Caki2 (cell line): ENCODE measurements around the gene AP4E1. TPM values are rescaled to one million over a fixed set of nuclear protein-coding genes. Genes with fewer than 3 reads are reported as not detected.
"Not testable (repeated sequence)": the region's sequence is repeated elsewhere in the genome, so short reads cannot be mapped to it uniquely, and the experiment has no call there.

Source experiments
- DNase-seq: peaks from one replicate; pipeline ENCODE4 v3.0.0-alpha.2; 2015; ENCODE audit warnings: low read depth
- in situ Hi-C: cut with HindIII; loops from 2 replicates; pipeline ENCODE4 v1.10.0; 2016; ENCODE audit warnings: low sequenced_read_pairs, low pct_unique_long_range_greater_than_20kb, mixed read lengths
- total RNA-seq: library from RNA; depleted of rRNA; stranded (reverse); fragments of >200 nt; shearing (Covaris generic); gene quantifications from 2 replicates; pipeline ENCODE4 v1.2.3, GENCODE V29; 2014; ENCODE audit warnings: low replicate concordance

The AP4E1 gene
- total RNA-seq, 1 experiment from 2014 or later, result 7.7 TPM

- in situ Hi-C loops, result no loop called here
- no peak for DNase-seq
These were observed 22.3 kb downstream of the AP4E1 start for GRCh38 chr15:50930792-50931191.

DNA sequence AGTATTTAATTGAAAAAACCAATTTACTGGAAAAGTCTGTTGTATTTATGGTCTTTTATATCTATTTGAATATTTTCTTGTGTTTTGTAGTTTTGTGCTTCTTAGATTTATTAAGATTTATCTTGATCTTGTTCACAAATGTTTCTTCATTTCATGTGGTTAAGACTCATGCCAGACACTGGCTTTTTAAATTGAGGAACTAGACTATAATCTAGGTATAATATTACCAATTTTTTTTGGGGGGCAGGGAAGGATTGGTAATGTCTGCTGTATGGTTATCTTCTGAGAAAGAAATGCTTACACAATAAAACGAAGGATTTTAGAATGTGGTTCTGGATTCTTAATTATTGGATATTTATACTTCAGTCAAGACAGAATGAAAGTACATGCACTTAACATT, 24.9 kb downstream of the AP4E1 start:
- in situ Hi-C loops, result no loop called here
- no peak for DNase-seq

DNA sequence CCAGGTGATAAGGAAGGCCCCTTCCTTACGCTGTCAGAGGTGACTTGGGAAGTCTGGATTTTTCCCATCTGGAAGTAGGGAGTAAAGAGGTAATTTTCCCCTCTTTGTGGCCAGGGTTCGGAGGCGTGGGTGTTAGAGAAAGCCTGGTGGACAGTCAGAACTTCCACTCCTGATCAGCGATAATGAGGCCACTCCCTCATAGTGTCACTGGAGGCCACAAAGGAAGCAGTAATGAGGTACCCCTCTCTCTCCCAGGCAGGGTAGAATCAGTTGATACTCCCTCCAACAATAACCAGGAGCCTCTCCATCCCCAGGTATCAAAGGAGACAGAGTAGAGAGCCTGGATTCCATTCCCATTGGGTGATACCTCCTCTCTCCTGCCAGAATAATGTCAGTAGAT, 30.0 kb downstream of the AP4E1 start:
- DNase-seq, result no peak
- in situ Hi-C loops, result no loop called here

DNA sequence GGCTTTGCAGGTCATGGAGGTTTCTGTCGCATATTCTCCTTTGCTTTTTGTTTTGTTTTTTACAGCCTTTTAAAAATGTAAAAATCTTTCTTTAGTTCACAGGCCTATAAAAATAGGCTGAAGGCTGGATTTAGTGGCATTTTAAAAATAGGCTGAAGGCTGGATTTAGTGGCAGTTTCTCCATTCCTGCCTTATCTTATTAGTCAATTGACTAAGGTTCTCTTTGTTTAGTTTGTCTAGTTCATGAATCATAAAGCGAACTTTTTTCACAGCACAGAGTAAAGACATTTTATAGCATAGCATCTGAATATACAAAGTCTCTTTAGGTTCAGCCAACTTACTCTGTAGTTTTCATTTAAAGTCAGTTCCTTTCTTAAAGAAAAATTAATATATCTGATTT, 31.4 kb downstream of the AP4E1 start:
- in situ Hi-C loops, result no loop called here
- DNase-seq, result no peak

GRCh38 chr15:50940506-50940905, 32.0 kb downstream of the AP4E1 start:
- in situ Hi-C loops, result no loop called here

DNA sequence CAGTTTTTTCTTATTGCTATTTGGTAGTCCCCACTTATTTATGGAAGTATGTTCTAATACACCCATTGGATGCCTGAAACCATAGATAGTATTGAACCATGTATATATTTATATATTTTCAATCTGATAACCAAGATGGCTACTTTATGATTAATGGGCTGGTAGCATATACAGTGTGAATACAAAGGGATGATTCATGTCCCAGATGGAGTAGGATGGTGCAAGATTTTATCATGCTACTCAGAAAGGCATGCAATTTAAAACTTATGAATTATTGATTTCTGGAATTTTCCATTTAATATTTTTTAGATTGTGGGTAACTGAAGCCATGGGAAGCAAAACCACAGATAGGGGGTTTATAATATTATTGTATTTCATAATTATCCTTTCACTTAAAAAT, 35.2 kb downstream of the AP4E1 start:
- DNase-seq, result no peak
- in situ Hi-C loops, result no loop called here

More at GRCh38 chr15:50940506-50940905, 32.0 kb downstream of the AP4E1 start:
- DNase-seq, result no peak

- in situ Hi-C loops, result no loop called here
- no peak for DNase-seq
These were observed 36.2 kb downstream of the AP4E1 start for GRCh38 chr15:50944672-50945071.

- in situ Hi-C loops, result no loop called here
- no peak for DNase-seq
These were observed 37.2 kb downstream of the AP4E1 start for GRCh38 chr15:50945725-50946124.

DNA sequence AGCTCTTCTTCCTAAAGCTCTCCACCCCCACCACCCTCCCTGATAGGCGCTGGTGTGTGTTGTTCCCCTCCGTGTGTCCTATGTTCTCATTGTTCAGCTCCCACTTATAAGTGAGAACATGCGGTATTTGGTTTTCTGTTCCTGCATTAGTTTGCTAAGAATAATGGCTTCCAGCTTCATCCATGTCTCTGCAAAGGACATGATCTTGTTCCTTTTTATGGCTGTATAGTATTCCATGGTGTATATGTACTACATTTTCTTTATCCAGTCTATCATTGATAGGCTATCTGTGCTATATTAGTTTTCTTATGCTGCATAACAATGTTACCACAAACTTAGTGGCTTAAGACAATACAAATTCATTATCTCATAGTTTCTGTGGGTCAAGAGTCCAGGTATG, 42.3 kb downstream of the AP4E1 start:
- DNase-seq, in situ Hi-C loops: not testable (repeated sequence)

GRCh38 chr15:50953302-50953701, 44.8 kb downstream of the AP4E1 start:
- in situ Hi-C loops, result no loop called here
- no peak for DNase-seq

GRCh38 chr15:50954837-50955236, 46.4 kb downstream of the AP4E1 start:
- in situ Hi-C loops, DNase-seq: not testable (repeated sequence)

GRCh38 chr15:50959717-50960116, 51.2 kb downstream of the AP4E1 start:
- in situ Hi-C loops, result no loop called here
- DNase-seq, result no peak

GRCh38 chr15:50964075-50964474, 55.6 kb downstream of the AP4E1 start:
- no peak for DNase-seq
- in situ Hi-C loops, result no loop called here

DNA sequence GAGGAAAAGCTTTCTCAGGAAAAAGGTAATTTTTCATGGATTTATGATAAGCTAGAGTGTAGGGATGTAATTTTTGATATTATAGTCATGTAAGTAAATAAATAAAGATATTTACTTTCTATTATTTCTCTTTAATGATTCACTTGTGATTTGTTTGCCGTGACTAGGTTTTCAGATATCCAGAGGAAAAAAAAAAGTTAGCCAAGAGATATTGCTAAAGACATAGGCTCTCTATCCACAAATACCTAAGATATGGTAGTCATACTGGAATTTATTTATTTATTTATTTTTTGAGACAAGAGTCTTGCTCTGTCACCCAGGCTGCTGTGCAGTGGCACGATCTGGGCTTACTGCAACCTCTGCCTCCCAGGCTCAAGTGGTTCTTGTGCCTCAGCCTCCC, 59.9 kb downstream of the AP4E1 start:
- in situ Hi-C loops, result no loop called here
- no peak for DNase-seq

DNA sequence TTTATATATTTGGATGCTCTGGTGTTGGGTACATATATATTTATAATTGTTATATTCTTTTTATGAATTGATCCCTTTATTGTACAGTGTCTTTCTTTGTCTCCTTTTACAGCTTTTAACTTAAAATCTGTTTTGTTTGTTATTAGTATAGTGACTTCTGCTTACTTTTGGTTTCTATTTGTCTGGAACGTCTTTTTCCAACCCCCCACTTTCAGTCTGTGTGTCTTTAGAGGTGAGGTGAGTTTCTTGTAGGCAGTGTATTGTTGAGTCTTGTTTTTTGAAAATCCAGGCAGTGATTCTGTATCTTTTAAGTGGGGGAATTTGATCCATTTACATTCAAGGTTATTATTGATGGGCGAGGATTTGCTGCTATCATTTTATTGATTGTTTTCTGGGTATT, 62.0 kb downstream of the AP4E1 start:
- no peak for DNase-seq
- in situ Hi-C loops, result no loop called here

- DNase-seq, result no peak
- in situ Hi-C loops, result no loop called here
These were observed 62.6 kb downstream of the AP4E1 start for GRCh38 chr15:50971115-50971514.

DNA sequence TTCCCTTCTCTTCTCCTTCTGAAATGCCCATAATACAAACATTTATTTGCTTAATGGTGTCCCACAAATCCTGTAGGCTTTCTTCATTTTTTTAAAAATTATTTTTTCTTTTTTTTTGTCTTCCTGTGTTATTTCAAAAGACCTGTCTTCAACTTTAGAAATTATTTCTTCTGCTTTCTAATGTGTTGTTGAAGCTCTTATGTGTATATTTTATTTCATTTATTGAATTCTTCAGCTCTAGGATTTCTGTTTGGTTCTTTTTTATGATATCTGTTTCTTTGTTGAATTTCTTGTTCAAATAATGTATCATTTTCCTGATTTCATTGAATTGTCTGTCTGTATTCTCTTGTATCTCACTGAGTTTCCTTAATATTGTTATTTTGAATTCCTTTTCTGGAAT, 63.1 kb downstream of the AP4E1 start:
- in situ Hi-C loops, result no loop called here
- DNase-seq, result no peak

DNA sequence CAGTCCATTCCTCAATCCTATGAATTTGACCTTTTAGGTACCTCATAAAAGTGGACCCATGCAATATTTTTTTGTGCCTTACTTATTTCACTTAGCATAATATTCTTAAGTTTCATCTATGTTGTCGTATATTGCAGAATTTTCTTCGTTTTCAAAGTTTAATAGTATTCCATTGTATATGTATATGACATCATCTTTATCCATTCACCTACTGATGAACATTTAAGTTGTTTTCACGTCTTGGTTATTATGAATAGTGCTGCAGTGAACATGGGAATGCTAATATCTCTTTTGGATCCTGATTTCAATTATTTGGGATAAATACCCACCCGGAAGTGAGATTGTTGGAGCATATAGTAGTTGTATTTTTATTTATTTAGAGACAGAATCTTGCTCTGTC, 65.1 kb downstream of the AP4E1 start:
- in situ Hi-C loops, result no loop called here
- no peak for DNase-seq

DNA sequence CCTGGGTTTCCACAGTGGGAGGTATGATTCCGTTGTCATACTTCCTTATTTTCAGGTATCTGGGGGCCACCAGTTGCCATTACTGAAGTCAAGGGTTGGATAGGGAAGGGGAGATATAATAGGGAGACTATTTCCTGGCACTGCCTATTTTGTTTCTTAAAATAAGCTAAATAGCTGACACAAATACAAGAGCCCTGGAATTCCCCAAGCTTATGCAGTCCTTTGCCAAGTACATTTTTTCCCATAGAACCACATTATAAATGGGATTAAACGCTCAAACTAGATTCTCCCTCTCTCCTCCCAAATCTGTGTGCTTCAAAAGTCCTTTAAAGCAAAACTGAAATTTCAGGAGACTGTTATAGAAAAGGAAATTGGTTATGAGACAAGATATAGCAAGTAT, 68.7 kb downstream of the AP4E1 start:
- no peak for DNase-seq
- in situ Hi-C loops, result no loop called here

DNA sequence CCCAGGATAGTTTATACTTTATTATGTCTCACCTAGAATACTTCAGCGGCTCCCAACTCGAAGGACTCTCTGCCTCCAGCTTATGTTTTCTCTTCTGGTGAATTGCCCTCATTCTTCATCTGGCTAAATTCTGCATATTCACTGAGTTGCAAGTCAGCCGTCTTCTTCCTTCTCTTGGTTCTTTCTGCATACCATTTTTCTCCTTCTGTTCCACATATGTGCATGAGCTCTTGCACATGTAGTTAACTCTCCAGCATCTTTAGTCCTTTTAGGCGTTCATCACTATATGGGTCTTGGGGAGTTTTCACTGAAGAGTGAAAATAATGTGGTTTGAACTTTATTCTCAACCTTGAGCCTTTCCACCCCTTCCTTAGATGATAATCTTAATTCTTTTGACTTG, 70.1 kb downstream of the AP4E1 start:
- in situ Hi-C loops, result no loop called here

DNA sequence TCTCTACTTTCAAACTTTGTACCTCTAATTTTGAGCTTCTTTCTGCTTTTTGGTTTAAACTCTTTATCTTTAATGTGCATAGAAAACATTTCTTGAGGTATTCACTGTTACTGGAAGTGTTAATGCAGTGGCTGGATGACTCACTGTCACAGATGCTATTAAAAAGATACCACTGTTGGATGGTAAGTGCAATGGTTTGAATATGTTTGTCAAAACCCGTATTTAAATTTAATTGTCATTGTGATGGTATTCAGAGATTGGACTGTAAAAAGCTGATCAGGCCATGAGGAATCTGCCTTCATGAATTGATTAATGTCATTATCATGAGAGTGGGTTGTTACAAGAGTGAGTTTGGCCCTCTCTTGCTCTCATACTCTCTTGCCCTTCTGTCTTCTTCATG, 70.6 kb downstream of the AP4E1 start:
- no peak for DNase-seq
- in situ Hi-C loops, result no loop called here

More for the DNA sequence above, 70.1 kb downstream of the AP4E1 start:
- no peak for DNase-seq
